Fibroblast of skin of left biceps (primary cell): Measurements from ENCODE around the gene PBRM1.
"Not testable (repeated sequence)": the region's sequence is repeated elsewhere in the genome, so short reads cannot be mapped to it uniquely, and the experiment has no call there.

Experiments used
- DNase-seq, 2 experiments: peaks; one replicate each; pipeline ENCODE4 v3.0.0-alpha.2; 2013; ENCODE audit warnings: low read depth in 2 of 2

The PBRM1 gene

GRCh38 chr3:52685709-52686691, at the start of gene PBRM1, which contains the start of gene GNL3:
TSS of gene PBRM1 (minus strand) at chr3:52685913.
TSS of gene GNL3 (plus strand) at chr3:52686032. CDS start at chr3:52686093, 61 bp downstream.
- DNase-seq, result peak; percentile 83 to 89

DNA sequence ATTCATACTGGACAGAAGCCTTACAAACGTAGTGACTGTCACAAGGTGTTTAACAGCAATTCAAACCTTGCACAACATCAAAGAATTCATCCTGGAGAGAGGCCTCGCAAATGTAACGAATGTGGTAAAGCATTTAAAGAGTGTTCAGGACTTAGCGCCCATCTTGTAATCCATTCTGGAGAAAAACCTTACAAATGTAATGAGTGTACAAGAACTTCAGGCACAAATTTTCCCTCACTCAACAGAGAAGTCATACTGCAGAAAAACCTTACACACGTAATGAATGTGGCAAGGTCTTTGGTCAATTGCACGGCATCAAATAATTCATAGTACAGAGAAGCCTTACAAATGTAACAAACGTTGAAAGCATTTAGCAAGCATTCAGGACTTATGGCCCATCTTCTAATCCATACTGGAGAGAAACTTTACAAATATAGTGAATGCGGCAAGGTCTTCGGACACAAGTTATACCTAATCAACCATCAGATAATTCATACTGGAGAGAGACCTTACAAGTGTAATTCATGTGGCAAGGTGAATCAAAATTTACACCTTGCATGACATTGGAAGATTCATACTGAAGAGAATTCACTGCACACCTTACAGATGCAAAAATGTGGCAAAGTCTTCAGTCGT, 47.7 kb upstream of the PBRM1 start:
- DNase-seq, result no peak

DNA sequence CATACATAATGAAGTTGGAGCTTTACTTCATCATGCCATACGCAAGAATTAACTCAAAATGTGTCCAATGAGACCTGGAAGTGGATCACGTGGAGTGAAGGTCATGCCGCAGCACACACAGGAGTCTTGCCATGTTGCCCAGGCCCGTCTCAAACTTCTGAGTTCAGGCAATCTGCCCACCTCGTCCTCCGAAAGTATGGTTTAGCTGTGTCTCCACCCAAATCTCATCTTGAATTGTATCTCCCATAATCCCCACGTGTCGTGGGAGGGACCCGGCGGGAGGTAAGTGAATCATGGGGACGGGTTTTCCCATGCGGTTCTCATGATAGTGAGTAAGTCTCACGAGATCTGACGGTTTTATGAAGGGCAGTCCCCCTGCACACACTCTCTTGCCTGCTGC, 45.9 kb upstream of the PBRM1 start:
- no peak for DNase-seq

DNA sequence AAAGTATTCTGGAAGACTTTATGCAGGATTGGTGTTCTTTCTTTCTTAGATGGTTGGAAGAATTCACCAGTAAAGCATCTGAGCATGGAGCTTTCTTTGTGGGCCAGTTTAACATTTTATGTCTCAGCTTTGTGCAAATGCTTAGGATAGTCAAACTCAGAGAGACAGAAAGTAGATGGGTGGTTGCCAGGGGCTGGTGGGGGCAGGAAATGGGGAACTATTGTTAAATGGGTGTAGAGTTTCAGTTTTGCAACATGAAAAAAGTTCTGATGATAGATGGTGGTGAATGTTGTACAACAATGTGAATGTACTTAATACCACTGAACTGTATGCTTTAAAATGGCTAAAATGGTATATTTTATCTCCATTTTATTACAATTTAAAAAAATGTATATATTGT, 45.0 kb upstream of the PBRM1 start:
- no peak for DNase-seq

DNA sequence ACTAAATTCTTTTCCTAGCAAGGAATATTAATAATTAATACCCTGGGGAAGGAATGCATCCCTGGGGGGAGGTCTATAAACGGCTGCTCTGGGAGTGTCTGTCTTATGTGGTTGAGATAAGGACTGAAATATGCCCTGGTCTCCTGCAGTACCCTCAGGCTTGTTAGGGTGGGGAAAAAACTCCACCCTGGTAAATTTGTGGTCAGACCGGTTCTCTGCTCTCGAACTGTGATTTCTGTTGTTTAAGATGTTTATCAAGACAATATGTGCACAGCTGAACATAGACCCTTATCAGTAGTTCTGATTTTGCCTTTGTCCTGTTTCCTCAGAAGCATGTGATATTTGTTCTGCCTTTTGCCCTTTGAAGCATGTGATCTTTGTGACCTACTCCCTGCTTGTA, 43.0 kb upstream of the PBRM1 start:
- not testable (repeated sequence) for DNase-seq

DNA sequence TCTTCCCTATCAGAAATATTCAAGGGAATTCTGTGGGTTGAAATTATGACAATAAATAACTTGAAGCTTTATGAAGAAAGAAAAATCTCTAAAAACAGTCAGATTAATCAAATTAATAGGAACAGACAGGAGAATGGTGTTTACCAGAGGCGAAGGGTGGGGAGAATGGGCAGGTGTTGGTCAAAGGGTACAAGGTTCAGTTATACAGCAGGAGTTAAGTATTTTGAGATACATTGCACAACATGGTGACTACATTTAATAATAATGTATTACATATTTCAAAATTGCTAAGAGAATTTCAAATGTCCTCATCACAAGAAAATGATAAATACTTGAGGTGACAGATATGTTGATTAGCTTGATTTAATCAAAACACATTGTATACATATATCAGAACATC, 38.8 kb upstream of the PBRM1 start:
- no peak for DNase-seq

- DNase-seq, result no peak
Measured at GRCh38 chr3:52723935-52724334, 38.2 kb upstream of the PBRM1 start.

GRCh38 chr3:52722491-52722890, 36.8 kb upstream of the PBRM1 start:
- no peak for DNase-seq

DNA sequence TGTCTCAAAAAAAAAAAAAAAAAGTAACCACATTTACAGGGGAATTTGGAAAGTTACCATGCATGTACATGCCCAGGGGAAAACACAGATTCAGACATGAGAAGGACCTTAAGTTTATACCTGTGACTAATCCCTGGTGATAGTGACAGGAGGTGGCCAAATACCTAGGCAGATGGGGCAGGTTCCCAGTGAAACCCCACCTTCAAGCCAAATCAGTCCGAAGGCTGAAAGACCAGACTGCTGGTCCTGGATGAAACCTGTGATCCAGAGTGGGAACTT, 36.0 kb upstream of the PBRM1 start:
- no peak for DNase-seq

DNA sequence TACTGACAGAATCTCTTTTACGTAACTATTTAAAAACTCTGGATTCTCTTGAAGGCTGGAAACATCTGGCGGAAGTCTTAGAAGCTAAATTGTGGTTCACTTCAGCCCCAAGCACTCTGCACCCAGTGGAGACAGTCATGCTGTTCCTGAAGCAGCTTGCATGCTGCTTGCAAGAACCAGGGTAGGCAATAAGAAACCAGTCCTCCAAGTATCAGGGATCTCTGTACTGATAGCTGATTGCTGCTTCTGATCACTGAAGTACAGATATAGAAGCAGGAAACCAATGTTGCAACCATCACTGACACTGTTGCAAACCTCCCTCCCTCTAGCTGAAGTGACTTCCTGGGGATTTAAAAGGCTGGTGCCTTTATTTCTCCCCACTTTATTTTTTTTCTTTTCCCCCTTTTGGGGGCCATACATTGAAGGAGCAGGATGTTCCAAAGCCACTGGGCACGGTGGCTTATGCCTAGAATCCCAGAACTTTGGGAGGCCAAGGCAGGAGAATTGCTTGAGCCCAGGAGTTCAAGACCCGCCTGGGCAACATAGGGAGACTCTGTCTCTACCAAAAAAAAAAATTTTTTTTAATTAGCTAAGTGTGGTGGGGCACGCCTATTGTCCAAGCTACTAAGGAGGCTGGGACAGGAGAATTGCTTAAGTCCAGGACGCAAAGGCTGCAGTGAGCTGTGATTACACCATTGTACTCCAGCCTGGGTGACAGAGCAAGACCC, 35.5 kb upstream of the PBRM1 start:
- no peak for DNase-seq

DNA sequence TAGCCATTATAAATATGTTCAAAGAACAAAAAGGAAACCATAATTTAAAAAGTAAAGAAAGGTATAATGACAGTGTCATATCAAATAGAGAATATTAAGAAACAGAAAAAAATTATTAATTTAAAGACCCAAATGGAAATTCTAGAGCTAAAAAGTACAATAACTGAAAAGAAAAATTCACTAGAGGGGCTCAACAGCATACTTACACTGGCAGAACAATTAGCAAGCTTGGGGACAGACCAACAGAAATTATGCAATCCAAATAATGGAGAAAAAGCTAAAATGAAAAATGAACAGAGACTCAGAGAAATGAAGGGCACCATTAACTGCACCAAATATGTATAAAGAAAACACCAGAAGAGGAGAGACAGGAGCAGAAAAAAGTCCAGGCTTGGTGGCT, 33.9 kb upstream of the PBRM1 start:
- no peak for DNase-seq

DNA sequence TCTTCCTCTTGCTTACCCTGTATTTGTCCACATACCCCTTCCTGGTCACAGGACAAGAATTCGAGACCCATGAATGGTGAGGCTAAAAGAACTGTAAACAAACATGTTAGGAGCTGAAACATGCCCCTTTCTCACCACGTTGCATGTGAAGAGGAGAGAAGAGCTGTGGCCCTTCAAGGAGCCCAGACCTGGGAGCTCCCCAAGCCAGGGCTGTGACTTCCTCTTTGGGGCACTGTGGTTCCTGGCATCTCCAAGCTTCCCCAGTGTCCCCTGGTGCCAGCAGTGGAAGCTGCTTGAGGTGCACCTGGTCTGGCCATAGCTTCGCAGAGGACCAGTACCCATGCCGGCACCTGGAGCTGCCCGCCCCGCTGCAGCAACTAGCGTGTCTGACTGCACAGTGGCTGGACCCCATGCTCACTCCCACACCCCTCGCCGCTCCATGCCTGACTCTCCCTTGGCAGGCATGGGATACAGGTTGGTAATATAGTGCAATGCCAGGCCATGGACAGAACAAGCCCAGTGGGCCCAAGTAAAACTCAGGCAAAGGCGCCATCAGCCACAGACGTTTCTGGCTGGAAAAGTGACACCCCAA, 30.1 kb upstream of the PBRM1 start:
- no peak for DNase-seq

DNA sequence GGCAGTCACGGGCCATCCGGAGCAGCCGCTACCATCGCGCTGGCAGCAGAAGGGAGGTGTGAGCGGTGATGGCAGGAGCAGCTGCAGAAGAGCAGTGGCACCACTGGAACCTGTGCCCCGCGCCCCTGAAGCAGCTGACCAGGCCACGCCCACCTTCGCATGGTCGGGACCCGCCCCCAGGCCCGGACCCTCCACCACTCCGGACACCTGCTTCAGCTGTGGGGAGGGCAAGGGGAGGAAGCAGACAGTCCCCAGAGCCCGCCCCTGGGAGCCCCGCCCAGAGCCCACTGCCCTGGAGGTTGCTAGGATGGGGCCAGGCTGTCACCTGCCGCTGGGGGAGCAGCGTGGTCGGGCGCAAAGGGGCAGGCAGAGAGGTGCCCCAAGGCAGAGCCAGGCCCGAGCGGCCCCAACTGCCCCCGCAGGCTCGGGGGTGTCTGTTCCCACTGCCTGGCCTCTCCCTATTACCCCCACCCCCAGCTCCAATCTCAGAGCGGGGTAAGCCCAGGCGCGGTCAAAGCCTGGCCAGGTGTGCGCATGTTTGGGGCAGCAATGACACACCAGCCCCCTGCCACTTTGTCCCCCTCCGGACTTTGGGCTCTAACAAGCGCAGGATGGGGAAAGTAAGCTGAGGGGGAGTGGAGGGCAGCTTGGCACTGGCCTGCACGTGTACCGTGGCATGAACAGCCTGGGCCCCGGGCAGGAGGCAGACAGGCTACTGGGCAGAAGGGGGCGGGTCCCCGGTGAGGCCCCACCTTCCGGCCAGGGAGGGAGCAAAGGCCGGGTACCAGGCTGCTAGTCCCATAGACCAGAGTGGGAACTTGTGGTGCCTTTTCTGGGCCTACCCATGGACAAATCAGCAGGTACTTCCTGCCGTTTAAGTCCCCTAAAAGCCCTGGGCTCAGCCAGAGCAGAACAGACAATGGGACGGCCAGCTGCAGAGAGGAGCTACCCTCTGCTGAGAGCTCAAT, 28.9 kb upstream of the PBRM1 start:
- no peak for DNase-seq

GRCh38 chr3:52712291-52713212, 26.8 kb upstream of the PBRM1 start:
- no peak for DNase-seq

DNA sequence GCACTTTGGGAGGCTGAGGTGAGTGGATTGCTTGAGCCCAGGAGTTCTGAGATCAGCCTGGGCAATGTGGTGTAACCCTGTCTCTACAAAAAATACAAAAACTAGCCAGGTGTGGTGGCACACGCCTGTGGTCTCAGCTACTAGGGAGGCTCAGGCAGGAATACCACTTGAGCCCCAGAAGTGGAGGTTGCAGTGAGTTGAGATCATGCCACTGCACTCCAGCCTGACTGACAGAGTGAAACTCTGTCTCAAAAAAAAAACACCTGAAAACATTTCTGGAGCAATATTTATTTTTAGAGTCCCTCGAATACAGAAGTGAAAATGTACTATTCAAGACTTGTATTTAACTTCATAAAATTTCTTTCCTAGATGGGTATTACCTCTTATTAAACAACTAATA, 24.8 kb upstream of the PBRM1 start:
- no peak for DNase-seq

- DNase-seq, result no peak
Measured at GRCh38 chr3:52707585-52707984, 21.9 kb upstream of the PBRM1 start.

DNA sequence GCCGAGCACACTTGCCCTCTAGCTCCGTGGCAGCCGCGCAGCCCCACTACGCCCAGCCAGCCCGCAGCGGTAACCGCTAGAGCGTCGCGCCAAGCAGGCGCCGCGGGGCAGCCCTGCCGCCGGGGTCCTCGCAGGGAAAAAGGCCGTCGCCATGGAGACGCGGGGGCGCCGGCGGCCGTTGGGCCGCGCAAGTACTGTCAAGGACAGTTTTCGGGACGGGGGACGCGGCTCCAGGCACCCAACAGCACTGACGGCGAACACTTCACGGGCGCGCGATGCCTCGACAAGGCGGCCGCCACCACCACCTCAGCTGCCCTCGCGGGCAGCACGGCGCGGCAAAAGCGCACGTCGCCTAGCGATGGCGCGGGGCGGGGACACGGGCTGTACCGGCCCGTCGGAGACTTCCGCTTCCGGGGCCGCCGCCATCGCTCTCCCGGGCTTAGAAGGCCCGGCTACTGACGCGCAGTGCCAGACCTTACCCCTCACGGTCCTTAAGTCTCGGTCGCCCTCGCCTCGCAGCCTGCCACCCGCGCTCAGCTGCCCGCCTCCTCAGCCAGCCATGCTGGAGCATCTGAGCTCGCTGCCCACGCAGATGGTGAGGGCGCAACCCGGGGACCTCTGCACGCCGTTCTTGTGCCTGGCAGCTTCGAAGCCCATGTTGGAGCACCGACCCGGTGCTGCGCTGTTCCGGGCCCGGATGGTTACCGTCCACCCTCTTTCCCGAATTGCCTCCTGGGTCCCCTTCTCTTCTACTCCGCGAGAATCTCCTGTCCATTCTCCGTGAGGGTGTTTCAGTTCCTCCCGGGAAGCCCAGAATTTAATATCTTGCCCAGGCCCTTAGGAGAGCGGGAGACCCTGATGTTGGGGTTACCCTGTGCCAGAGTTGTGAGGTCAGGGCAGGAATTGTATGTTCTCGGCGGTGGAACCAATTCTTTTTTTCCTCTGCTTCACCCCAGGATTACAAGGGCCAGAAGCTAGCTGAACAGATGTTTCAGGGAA, 20.3 kb upstream of the PBRM1 start, which contains the start of the genes GLT8D1 and SPCS1:
TSS of gene GLT8D1 (minus strand) at position 104 of the 999 bp plus-strand sequence. CDS start 5,331 bp downstream, outside the sequence.
TSS of gene SPCS1 (plus strand) at position 419 of the 999 bp plus-strand sequence. CDS start at position 560, 141 bp downstream.
- DNase-seq, result peak; percentile 34 to 44

DNA sequence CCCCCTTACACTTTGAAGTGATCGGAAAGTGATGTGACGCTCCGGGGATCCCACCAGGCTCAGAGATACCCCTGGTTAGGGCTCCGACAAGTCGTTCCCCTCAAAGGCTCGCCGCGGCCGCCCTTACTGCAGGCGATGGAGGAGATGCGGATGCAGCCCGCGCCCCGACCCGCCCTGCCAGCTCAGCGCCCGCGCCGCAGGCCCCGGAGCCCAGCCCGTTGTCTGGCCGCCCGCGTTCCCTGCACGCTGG, 19.6 kb upstream of the PBRM1 start:
- no peak for DNase-seq
